GM12872 (cell line): Measurements from ENCODE around the gene S100P.

ENCODE experiments used
- TF ChIP-seq, protein P1 (sequence below): IDR thresholded peaks from 3 replicates; pipeline ENCODE4 v1.5.1; 2011; ENCODE audit warnings: low read depth, mild to moderate bottlenecking, low read length, moderate library complexity; ENCODE audit not compliant: insufficient read depth

The S100P gene

DNA sequence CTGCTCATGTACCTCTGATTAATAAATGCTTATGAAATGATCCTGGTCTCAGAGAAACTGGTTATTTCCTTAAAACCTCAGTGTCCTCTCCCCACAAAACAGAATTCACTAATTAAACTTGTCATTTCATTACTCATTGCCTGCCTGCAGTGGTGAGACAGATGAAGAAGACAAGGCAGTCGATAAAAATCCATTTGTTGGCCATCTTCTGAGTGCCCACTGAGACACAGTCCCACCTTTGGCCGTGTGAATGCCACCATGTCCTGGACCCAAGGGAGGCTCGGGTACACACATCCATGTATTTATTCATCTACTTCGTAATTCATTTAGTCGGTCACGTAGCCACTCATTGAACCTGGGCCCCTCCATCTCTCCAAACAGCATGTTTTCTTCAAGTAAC lies 3.5 kb downstream of the S100P start:
- TF ChIP-seq, protein P1, sequence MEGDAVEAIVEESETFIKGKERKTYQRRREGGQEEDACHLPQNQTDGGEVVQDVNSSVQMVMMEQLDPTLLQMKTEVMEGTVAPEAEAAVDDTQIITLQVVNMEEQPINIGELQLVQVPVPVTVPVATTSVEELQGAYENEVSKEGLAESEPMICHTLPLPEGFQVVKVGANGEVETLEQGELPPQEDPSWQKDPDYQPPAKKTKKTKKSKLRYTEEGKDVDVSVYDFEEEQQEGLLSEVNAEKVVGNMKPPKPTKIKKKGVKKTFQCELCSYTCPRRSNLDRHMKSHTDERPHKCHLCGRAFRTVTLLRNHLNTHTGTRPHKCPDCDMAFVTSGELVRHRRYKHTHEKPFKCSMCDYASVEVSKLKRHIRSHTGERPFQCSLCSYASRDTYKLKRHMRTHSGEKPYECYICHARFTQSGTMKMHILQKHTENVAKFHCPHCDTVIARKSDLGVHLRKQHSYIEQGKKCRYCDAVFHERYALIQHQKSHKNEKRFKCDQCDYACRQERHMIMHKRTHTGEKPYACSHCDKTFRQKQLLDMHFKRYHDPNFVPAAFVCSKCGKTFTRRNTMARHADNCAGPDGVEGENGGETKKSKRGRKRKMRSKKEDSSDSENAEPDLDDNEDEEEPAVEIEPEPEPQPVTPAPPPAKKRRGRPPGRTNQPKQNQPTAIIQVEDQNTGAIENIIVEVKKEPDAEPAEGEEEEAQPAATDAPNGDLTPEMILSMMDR = no peak

DNA sequence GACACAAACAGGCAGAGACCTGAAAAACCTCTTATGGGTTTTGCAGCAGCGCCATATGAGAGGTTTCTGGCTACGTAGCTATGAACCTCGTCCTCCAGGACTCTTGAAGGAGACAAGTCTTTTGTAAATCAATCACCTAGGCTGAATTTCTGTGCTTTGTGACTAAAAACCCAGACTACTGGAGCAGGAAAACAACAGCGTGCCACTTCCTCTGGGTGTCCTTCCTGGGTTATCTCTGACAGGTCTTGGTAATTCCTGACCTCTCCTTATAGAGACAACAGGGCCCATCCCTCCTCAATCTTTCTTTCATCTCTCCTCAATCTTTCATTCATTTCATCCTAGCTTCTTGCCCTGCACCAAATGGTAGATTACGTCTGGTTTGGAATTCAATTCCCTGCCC lies 5.7 kb downstream of the S100P start:
- TF ChIP-seq, protein P1 = no peak

DNA sequence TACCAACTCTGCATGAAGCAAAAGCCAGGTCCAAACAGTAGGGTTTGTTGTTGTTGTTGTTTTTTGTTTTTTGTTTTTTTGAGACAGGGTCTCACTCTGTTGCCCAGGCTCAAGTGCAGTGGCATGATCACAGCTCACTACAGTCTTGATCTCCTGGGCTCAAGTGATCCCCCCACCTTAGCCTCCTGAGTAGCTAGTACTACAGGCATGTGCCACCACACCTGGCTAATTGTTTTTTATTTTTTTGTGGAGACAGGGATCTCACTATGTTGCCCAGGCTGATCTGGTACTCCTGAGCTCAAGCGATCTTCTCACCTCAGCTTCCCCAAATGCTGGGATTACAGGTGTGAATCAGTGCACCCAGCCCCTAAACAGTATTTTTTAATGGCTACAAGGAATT lies 6.2 kb downstream of the S100P start:
- TF ChIP-seq, protein P1 = no peak

DNA sequence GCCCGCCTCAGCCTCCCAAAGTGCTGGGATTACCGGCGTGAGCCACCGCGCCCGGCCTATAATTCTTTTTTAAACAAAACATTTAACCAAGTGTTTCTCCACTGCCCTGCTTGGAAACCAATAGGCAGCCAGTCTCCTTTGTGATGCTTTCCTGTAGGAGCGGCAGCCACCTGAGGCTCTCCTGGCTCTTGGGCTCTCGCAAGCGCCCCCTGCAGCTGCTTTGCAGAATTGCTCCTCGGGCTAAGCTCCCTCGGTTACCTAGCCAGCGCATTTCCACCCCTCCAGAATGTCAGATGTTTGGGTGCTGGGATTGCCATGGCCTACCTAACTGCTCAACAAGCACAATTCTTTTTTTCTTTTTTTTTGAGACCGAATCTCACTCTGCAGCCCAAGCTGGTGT lies 7.7 kb downstream of the S100P start:
- TF ChIP-seq, protein P1 = peak; percentile 57; the same call in 2 of the 3 replicates

DNA sequence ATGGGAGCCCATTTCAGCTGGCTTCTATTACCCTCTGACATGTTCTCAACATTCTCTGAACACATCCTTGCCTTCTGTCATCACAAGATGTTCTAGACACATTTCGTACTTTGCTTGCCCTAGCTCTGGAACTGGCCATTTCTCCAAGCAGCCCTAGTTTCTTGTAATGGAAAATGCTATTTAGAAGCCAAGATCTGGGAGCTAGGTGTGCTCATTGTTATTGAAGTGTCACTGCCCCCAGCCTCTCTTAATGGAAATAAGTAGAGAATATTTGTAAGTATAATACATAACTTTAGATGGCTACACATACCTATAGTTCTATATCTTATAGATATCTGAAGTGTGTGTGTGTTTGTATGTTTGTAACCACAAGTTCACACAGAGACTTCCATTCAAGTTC lies 9.1 kb downstream of the S100P start:
- TF ChIP-seq, protein P1 = no peak

DNA sequence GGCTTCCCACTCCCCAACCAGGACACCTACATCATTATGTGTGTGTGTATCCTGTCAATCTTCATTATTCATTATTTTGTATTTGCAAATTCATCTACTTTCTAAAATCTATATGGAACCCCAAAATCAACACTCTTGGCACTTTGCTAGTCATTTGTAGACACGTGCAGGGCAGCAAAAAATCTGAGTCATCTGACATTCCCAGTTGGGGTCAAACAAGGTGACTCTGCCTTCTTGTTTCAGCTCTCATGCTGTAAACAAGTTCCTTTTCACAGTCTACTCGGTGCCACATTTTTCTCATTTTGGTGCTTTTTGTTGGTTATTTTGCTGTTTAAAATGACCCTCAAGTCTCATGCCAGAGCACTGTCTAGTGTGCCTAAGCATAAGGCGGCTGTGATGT lies 10.1 kb downstream of the S100P start:
- TF ChIP-seq, protein P1 = no peak

DNA sequence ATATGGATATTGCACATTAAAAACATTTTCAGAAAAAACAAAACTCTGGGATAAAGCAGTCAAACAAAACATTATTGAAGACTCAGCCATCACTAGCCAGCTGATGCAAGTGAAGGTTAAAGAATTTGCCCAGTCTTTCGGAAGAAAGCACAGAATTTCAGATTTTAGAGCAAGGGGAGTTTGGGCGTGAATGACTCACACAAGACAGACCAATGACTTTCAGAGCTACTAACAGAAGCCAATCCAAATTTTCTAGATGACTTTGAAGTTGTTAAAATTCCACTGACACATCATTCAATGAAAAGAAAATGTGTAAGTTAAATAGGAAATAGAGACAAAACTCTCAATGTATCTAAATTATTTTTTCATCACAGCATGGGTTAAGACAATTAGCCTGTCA lies 12.0 kb downstream of the S100P start:
- TF ChIP-seq, protein P1 = no peak

DNA sequence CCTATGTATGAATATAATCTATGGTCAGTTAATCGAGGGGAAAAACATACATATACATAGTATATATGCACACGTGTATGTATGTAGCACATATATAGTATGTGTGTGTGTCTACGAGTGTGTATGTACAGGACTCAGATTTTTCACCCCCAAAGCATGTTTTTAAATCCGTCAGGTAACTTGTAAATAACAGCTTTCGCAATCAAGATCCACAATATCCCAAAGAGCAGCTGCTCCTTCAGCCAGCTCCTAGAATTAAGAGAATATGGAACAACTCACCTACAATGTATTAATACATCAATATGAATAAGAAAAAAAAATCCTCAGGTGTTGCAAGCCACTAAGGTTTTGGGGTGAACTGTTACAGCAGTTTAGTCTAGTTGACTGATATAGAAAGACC lies 12.5 kb downstream of the S100P start:
- TF ChIP-seq, protein P1 = no peak
